Hepatocyte (in vitro differentiated cells): ENCODE data around the gene PCK1.

ENCODE experiments used
- CTCF ChIP-seq: fragments of 200-600 bp; sonication (generic); IDR thresholded peaks from 2 replicates; pipeline ENCODE4 v1.5.1; 2016; ENCODE audit warnings: antibody characterized with exemption, mild to moderate bottlenecking; ENCODE audit not compliant: poor library complexity
- EZH2 ChIP-seq: fragments of 200-600 bp; sonication (generic); IDR thresholded peaks from 2 replicates; pipeline ENCODE4 v1.6.1; 2016; ENCODE audit warnings: antibody characterized with exemption, mild to moderate bottlenecking, borderline replicate concordance
- EZH2phosphoT487 ChIP-seq: fragments of 200-600 bp; sonication (generic); IDR thresholded peaks from one replicate; pipeline ENCODE4 v1.6.1; 2018; ENCODE audit warnings: antibody characterized with exemption, mild to moderate bottlenecking, low read depth, moderate library complexity; ENCODE audit not compliant: unreplicated experiment, severe bottlenecking

- TF ChIP-seq CTCF (no peak), EZH2phosphoT487 (no peak), EZH2 (no peak)
Observed at GRCh38 chr20:57559658-57560553, 1.0 kb upstream of the PCK1 start.
